Activated CD8-positive, alpha-beta memory T cell treated with anti-CD3 and anti-CD28 coated beads, Interleukin-2, amount 50 U/mL, for 1 hour (primary cell): Measurements from ENCODE around the gene MRPL39.

Experiments
- DNase-seq: peaks from one replicate; pipeline ENCODE4 v3.0.0-alpha.2; 2020; ENCODE audit errors: extremely low read depth

The MRPL39 gene

GRCh38 chr21:25568246-25568645 is 39.0 kb downstream of the MRPL39 start:
- DNase-seq = no peak

GRCh38 chr21:25567472-25567871 is 39.8 kb downstream of the MRPL39 start:
- DNase-seq = no peak

GRCh38 chr21:25566645-25567044 is 40.6 kb downstream of the MRPL39 start:
- DNase-seq = no peak

- DNase-seq = no peak
Measured at GRCh38 chr21:25565272-25566211, 41.7 kb downstream of the MRPL39 start.

- no peak for DNase-seq
Measured at GRCh38 chr21:25564349-25564948, 42.8 kb downstream of the MRPL39 start.

- no peak for DNase-seq
Measured at GRCh38 chr21:25563361-25564116, 43.7 kb downstream of the MRPL39 start.

GRCh38 chr21:25562660-25563059 is 44.6 kb downstream of the MRPL39 start:
- DNase-seq = no peak

- DNase-seq = peak; percentile 20
Measured at GRCh38 chr21:25561668-25562641, 45.3 kb downstream of the MRPL39 start.

GRCh38 chr21:25560891-25561290 is 46.4 kb downstream of the MRPL39 start:
- DNase-seq = no peak

GRCh38 chr21:25560271-25560685 is 47.0 kb downstream of the MRPL39 start:
- no peak for DNase-seq

GRCh38 chr21:25559746-25560145 is 47.5 kb downstream of the MRPL39 start:
- DNase-seq = no peak

GRCh38 chr21:25558123-25558522 is 49.2 kb downstream of the MRPL39 start:
- DNase-seq = no peak

- no peak for DNase-seq
Measured at GRCh38 chr21:25557180-25557579, 50.1 kb downstream of the MRPL39 start.

- no peak for DNase-seq
Measured at GRCh38 chr21:25556091-25556490, 51.2 kb downstream of the MRPL39 start.

GRCh38 chr21:25555492-25555891 is 51.8 kb downstream of the MRPL39 start:
- DNase-seq = no peak

GRCh38 chr21:25552856-25553255 is 54.4 kb downstream of the MRPL39 start:
- DNase-seq = no peak

- no peak for DNase-seq
Measured at GRCh38 chr21:25551569-25551968, 55.7 kb downstream of the MRPL39 start.

GRCh38 chr21:25550352-25551120 is 56.7 kb downstream of the MRPL39 start:
- no peak for DNase-seq

GRCh38 chr21:25541042-25541441 is 66.2 kb downstream of the MRPL39 start:
- no peak for DNase-seq

- DNase-seq = no peak
Measured at GRCh38 chr21:25539606-25540005, 67.7 kb downstream of the MRPL39 start.
